K562 (cell line): Measurements from ENCODE around the gene PRKG1. TPM values are rescaled to one million over a fixed set of nuclear protein-coding genes. Genes with fewer than 3 reads are reported as not detected.
A peak's percentile ranks its signal among the peaks of the same experiment; 100 is the strongest.

Experiments used
- CREB1 ChIP-seq, 2 experiments: sonication (generic) in 1 of 2; formaldehyde crosslinking in 1 of 2; IDR thresholded peaks; 2 replicates each; pipeline versions ENCODE4 v1.6.1 to v1.8.0; 2012 to 2022; ENCODE audit warnings: inconsistent platforms in 1 of 2, mild to moderate bottlenecking in 1 of 2, missing genetic modification reagents in 1 of 2, moderate library complexity in 1 of 2
- CREB3L1 ChIP-seq: fragments of 450-650 bp; IDR thresholded peaks from 2 replicates; pipeline ENCODE4 v1.6.1; 2014; ENCODE audit warnings: low read depth, mild to moderate bottlenecking, moderate library complexity, borderline replicate concordance
- ETV5 ChIP-seq: sonication (generic); formaldehyde crosslinking; IDR thresholded peaks from 2 replicates; pipeline ENCODE4 v1.4.0; 2020; ENCODE audit warnings: low read depth, mild to moderate bottlenecking, missing genetic modification reagents
- FOXP1 ChIP-seq: sonication (generic); formaldehyde crosslinking; IDR thresholded peaks from 2 replicates; pipeline ENCODE4 v1.8.0; 2022; ENCODE audit warnings: mild to moderate bottlenecking, missing genetic modification reagents
- HDAC1 ChIP-seq, 2 experiments: fragments of 450-650 bp; IDR thresholded peaks; 2 replicates each; pipeline ENCODE4 v1.6.1; 2016 to 2017; ENCODE audit warnings: inconsistent platforms in 1 of 2, mild to moderate bottlenecking in 1 of 2, moderate library complexity in 1 of 2
- MAFK ChIP-seq: IDR thresholded peaks from 2 replicates; pipeline ENCODE4 v1.6.1; 2011; ENCODE audit warnings: low read length, improper control_type of control experiment
- MECOM ChIP-seq: fragments of 250-450 bp; sonication (Bioruptor Pico); IDR thresholded peaks from 2 replicates; pipeline ENCODE4 v1.8.0; 2022; ENCODE audit warnings: inconsistent platforms
- MTA3 ChIP-seq: fragments of 450-650 bp; formaldehyde crosslinking; IDR thresholded peaks from 2 replicates; pipeline ENCODE4 v1.6.1; 2017; ENCODE audit warnings: mild to moderate bottlenecking, borderline replicate concordance
- NFXL1 ChIP-seq: fragments of 450-650 bp; formaldehyde crosslinking; IDR thresholded peaks from 2 replicates; pipeline ENCODE4 v1.4.0; 2021; ENCODE audit warnings: mild to moderate bottlenecking
- PCBP2 ChIP-seq: fragments of 200-400 bp; formaldehyde crosslinking; IDR thresholded peaks from 2 replicates; pipeline ENCODE4 v1.6.1; 2018; ENCODE audit warnings: low read length, low read depth, mild to moderate bottlenecking, moderate library complexity; ENCODE audit not compliant: poor library complexity, severe bottlenecking
- PHB2 ChIP-seq: fragments of 450-650 bp; IDR thresholded peaks from 2 replicates; pipeline ENCODE4 v1.6.1; 2017; ENCODE audit warnings: low read depth
- PHTF2 ChIP-seq: fragments of 250-450 bp; sonication (Bioruptor Pico); IDR thresholded peaks from 2 replicates; pipeline ENCODE4 v1.5.0; 2021; ENCODE audit warnings: mild to moderate bottlenecking
- RBFOX2 ChIP-seq: fragments of 200-400 bp; formaldehyde crosslinking; IDR thresholded peaks from 2 replicates; pipeline ENCODE4 v1.6.1; 2017; ENCODE audit warnings: low read depth, mild to moderate bottlenecking, low read length, moderate library complexity
- SIN3B ChIP-seq: fragments of 450-650 bp; IDR thresholded peaks from 2 replicates; pipeline ENCODE4 v1.6.1; 2017; ENCODE audit warnings: low read depth, mild to moderate bottlenecking, moderate library complexity
- TAF7 ChIP-seq: fragments of 450-650 bp; IDR thresholded peaks from 2 replicates; pipeline ENCODE4 v1.6.1; 2016; ENCODE audit warnings: missing genetic modification characterization, missing compliant biosample characterization
- ZFP36 ChIP-seq: fragments of 150-350 bp; IDR thresholded peaks from 2 replicates; pipeline ENCODE4 v1.6.1; 2018; ENCODE audit warnings: low read length, low read depth; ENCODE audit not compliant: partially characterized antibody
- ZNF146 ChIP-seq: IDR thresholded peaks from one replicate; pipeline ENCODE4 v1.6.1; 2018; ENCODE audit warnings: missing compliant biosample characterization; ENCODE audit not compliant: unreplicated experiment
- ZNF511 ChIP-seq: sonication (generic); formaldehyde crosslinking; IDR thresholded peaks from 2 replicates; pipeline ENCODE4 v1.8.0; 2022; ENCODE audit warnings: mild to moderate bottlenecking, missing genetic modification reagents
- ZNF586 ChIP-seq: fragments of 450-650 bp; formaldehyde crosslinking; conservative IDR thresholded peaks from 2 replicates; pipeline ENCODE4 v1.4.0; 2020; ENCODE audit warnings: mild to moderate bottlenecking, moderate library complexity
- polyA plus RNA-seq, 8 experiments: library from polyadenylated mRNA; depleted of rRNA in 4 of 8; stranded (reverse) in 5 of 8; unstranded in 3 of 8; fragments of >200 nt; fragmentation: Nextera tagmentation in 2 of 8; fragmentation: Illumina TruSeq in 1 of 8; extraction: Ambion mirVana in 2 of 8; extraction: Trizol in 1 of 8; gene quantifications; 2 replicates each; pipeline versions ENCODE4 v1.2.1 to v1.2.3, GENCODE V29; 2011 to 2014; ENCODE audit warnings: inconsistent platforms in 1 of 8, missing spikeins in 1 of 8
- total RNA-seq, 7 experiments: library from RNA; depleted of rRNA in 6 of 7; stranded (reverse); fragments of >200 nt in 6 of 7; fragmentation: Illumina TruSeq in 2 of 7; extraction: Trizol in 2 of 7; gene quantifications; 2 replicates each; pipeline versions ENCODE4 v1.2.1 to v1.2.3, GENCODE V29; 2011 to 2021; ENCODE audit warnings: low replicate concordance in 1 of 7

The PRKG1 gene
- total and polyA plus RNA-seq, 9 of the 15 experiments (the other 6 are each of a cell fraction or from before 2014, with no cell fraction given) = 0.22 TPM; not detected in 8

GRCh38 chr10:51699475-51700227, 625.4 kb downstream of the PRKG1 start, which contains the start of gene CSTF2T (continued):
- TF ChIP-seq ZNF586 (CRISPR knock-in tag) = no peak
- peak in 1 of 2 experiments; percentile 68; a peak in 1 of 4 replicates for TF ChIP-seq HDAC1 (IDR thresholded peaks at IDR 0.05)
- TF ChIP-seq NFXL1 (CRISPR knock-in tag) = no peak
- TF ChIP-seq MAFK = no peak
- peak; percentile 78 for TF ChIP-seq TAF7 (tag)
- no peak for TF ChIP-seq ZNF146 (CRISPR knock-in tag)
- no peak for TF ChIP-seq PHTF2 (CRISPR knock-in tag)
- TF ChIP-seq ETV5 (CRISPR knock-in tag) = peak; percentile 90
- TF ChIP-seq ZNF511 (CRISPR knock-in tag) = peak; percentile 86
- TF ChIP-seq SIN3B = peak; percentile 83; the same call in 1 of the 2 replicates
- peak; percentile 88 for TF ChIP-seq CREB3L1
- TF ChIP-seq PCBP2 = no peak
- TF ChIP-seq ZFP36 = no peak
- peak; percentile 90 for TF ChIP-seq CREB1 (IDR thresholded peaks at IDR 0.05)
- TF ChIP-seq CREB1 (CRISPR knock-in tag; IDR thresholded peaks at IDR 0.05) = peak; percentile 91
- no peak for TF ChIP-seq PHB2
- TF ChIP-seq FOXP1 (CRISPR knock-in tag) = peak; percentile 18; the same call in 1 of the 2 replicates
- TF ChIP-seq MECOM (CRISPR knock-in tag) = no peak
- TF ChIP-seq RBFOX2 = peak; percentile 71
- peak; percentile 94; the same call in 1 of the 2 replicates for TF ChIP-seq MTA3
